ENCODE results near the gene CFAP97D2.
"Not testable (repeated sequence)": the region's sequence is repeated elsewhere in the genome, so short reads cannot be mapped to it uniquely, and the experiment has no call there.

The CFAP97D2 gene

DNA sequence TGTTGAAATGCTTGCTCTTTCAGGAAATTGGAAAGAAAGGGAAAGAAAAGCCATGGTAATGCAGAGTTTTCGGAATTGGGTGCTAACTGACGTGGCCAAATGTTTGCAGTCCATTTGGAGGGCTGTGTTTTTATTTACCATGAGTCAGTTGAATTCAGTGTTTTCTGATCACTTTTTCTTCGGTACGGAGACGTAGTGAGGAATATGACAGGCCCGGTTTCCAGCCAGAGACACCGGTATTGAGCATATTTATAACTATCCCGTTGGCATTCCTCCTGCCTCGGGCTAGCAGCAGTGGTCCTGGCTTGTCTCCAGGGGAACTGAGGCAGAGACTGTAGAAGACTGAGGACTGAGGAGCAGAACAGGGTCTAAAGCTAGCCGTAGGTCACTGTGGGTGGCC is 56.6 kb downstream of the CFAP97D2 start:
- DNase-seq (ENCODE audit: low spot score) = no peak

DNA sequence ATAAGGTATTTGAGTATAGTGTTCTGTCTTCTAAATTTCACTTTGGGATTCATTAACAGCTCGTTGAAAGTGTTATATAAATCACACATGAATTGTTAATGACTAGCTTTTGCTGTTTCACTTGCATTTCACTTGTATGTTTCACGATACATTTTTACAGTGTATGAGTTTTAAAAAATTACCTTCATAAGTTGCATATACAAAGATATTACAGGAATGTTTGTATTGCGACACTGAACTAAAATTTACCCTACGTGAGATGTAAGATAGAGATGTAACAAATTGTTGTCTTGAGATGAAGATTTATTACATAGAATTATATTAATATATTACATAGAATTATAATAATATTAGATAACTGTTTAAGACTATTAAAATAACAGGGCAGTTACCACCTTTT is 57.2 kb downstream of the CFAP97D2 start:
- DNase-seq (ENCODE audit: low spot score) = no peak

DNA sequence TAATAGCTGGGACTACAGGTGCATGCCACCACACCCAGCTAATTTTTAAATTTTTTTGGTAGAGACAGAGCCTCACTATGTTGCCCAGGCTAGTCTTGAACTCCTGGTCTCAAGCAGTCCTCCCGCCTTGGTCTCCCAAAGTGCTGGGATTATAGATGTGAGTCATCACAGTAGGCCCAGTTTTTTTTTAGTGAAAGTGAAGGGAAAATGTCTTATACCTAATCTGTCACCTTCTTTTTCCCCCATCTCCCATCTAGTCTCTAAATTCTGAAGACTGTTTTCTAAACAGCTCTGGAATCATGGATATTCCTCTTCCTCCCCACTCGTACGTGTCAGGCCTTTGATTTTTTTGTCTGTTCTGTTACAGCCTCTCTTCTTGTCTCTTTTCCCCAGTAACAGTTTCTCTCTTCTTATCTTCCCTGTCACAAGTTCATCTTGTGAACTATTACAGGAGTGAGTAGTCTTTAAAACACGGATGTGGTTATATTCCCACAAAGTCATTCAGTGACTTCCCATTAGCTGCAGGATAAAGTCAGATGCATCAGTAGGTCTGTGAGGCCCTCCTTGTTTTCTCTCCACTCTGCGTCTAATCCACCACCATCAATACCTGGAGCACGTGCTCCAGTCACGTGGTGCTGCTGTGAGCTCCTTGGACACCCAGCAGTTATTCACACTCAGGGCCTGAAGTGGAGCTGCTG is 58.5 kb downstream of the CFAP97D2 start:
- DNase-seq (ENCODE audit: low spot score) = no peak

DNA sequence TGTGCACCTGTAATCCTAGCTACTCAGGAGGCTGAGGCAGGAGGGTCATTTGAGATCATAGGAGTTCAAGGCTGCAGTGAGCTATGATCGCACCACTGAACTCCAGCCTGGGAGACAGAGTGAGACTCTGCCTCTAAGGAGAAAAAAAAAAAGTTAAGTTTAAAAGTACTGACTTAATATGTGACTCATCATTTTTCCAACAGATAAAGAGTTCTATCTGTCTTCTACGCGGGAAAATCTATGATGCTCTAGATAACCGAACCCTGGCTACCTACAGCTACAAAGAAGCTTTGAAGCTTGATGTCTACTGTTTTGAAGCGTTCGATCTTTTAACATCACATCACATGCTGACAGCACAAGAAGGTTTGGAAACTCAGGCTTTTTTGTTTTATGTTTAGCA is 62.9 kb downstream of the CFAP97D2 start:
- DNase-seq (ENCODE audit: low spot score) = no peak

DNA sequence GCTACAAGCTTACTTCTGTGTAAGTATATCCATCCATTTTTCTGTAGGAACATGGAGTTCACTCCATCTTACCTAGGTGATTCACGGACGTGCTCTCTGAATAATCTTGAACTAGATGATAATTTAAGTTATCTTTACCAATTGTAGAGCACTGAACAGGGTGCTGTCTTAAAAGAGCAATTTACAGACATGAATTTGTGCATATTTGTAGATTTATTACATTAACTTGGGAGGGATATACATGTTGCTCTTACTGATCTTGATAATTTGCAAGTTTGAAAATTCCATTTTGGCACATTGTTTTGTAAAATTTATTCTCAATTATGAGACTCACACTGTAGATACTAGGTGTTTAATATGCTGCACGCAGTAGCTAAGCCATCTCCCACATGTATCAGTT is 64.9 kb downstream of the CFAP97D2 start:
- DNase-seq (ENCODE audit: low spot score) = no peak

DNA sequence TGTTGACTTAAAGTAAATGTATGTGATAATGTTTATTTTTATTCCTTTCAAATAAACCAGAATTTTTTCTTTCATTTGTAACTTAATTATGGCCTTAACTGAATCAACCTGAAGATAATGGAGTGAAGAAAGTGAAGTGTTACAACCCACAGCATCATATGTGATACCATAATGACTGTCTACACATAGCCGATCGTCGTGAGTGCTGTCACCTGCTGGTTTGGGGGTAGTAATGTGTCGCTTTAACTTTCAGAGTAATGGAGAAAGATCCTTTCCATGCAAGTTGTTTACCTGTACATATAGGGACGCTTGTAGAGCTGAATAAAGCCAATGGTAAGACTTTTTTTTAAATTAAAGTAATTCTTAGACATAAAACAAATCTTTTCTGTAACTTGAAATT is 65.6 kb downstream of the CFAP97D2 start:
- no peak for DNase-seq (ENCODE audit: low spot score)

DNA sequence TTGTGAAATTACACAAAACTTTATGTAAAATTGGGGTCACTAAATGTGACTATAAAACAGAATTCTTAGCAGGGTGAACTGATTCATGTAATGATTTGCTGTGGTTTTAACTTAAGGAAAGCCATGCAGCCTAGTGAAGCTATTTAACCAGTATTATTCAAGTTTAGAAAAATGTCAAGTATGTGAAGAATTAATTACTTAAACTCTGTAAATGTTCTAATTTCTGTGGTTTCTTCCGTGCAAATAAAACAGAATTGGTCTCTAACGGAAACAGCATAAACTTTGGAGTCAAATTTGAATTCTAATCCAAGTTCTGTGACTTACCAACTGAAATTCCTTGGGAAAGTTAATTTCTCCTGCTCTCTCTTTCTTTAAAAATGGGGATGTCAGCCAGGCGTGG is 69.0 kb downstream of the CFAP97D2 start:
- DNase-seq (ENCODE audit: low spot score) = no peak

DNA sequence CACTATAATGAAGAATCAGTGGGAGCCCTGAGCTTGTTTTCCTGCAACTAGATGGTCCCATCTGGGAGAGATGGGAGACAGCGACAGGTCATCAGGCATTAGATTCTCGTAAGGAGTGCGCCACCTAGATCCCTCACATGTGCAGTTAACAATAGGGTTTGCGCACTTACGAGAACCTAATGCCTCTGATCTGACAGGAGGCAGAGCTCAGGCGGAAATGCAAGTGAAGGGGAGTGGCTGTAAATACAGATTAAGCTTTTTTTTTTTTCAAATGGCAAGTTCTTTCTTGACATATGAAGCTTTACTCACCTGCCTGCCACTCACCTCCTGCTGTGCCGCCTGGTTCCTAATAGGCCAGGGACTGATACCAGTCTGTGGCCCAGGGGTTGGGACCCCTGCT is 70.0 kb downstream of the CFAP97D2 start:
- no peak for DNase-seq (ENCODE audit: low spot score)

DNA sequence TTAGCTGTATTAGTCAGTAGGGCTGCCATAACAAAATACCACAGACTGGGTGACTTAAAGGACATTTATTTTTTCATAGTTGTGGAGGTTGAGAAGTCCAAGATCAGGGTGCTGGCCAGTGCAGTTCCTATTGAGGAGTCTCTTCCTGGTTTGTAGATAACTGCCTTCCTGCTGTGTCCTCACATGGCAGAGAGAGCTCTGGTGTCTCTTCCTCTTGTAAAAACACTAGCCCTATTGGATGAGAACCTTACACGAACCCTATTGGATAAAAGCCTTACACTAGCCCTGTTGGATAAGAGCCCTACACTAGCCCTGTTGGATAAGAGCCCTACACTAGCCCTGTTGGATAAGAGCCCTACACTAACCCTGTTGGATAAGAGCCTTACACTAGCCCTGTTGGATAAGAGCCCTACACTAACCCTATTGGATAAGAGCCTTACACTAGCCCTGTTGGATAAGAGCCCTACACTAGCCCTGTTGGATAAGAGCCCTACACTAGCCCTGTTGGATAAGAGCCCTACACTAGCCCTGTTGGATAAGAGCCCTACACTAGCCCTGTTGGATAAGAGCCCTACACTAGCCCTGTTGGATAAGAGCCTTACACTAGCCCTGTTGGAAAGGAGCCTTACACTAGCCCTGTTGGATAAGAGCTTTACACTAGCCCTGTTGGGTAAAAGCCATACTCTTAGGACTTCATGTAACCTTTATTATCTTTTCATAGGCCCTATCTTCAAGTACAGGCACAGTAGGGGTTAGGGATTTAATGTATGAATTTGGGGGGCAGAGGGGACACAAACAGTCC is 72.8 kb downstream of the CFAP97D2 start:
- DNase-seq (ENCODE audit: low spot score) = not testable (repeated sequence)

DNA sequence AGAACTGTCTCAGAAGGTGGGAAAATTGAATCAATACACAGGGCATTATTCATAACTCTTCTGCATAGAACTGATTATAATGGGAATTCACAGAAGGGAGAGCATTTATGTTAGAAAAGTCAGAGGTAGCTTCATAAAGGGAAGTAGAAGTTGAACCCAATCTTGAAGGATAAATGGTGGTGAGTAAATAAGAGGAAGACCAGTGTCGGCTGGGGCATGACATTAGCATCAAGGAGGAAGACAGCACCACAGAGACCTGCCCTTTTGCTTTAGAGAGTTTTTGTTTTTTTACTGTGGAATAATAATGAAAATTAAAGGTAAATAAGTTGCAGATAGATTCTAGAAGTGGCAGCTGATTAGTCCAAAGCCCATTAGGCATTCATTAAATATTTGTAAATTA is 77.5 kb downstream of the CFAP97D2 start:
- no peak for DNase-seq (ENCODE audit: low spot score)

DNA sequence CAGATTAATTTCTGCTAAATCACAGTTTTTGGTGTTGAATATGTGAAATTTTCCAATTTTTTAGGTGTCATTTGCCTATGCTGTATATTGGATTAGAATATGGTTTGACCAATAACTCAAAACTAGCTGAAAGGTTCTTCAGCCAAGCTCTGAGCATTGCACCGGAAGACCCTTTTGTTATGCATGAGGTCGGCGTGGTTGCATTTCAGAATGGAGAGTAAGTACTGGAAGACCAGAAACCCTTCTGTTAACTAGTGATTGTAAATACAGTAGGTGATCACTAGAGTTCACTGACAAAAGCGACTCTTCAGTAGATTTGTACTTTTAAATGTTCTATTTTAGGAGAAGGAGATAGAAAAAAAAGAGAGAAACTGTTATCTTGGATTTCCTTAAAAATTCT is 78.0 kb downstream of the CFAP97D2 start:
- DNase-seq (ENCODE audit: low spot score) = no peak

DNA sequence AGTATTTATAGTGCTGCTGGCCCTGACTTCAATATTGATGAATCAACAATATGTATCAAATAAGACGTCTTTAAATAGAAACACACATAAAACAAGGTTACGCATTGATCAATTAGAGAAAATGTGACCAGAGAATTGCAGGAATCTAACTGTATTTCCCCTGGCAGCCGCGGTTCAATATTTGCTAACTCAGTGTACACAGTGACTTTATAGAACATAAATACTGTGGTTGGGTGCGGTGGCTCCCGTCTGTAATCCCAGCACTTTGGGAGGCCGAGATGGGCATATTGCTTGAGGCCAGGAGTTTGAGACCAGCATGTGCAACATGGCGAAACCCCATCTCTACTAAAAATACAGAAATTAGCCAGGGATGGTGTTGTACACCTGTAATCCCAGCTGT is 79.5 kb downstream of the CFAP97D2 start:
- DNase-seq (ENCODE audit: low spot score) = no peak

DNA sequence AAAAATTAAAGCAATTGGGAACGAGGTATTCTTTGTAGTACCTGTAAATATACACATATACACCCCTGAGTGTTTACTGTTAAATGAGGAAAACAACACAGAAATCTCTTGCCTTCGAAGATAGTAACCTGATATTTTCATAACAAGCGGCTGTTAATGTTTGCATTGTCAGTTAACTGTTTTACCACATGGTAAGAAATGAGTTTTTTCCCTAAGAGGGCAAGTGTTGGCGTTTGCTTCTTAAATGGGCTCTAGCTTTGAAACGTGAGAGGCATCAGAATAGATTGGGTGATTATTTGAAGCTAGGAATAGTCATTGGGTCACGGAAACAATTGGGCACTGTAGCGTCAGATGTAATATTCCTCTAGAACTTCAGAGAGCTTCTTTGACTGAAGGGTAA is 80.3 kb downstream of the CFAP97D2 start:
- DNase-seq (ENCODE audit: low spot score) = no peak

DNA sequence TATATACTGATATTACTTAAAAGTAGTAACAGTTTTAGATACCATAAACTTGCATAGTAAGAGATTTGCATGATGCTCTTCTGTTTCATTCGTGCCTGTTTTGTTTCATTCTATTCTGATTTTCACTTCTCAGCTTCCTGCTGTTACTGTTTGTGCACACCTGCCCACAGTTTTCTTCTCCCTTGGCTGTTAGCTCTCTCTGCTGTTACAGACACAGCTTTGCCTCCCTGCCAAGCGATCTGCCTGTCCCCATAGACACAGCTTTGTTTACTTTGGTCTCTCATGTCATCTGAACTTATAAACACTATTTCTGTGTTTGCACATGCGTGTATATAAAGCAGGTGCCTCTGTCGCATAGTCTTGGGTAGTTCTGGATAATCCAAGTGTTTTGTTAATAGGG is 80.9 kb downstream of the CFAP97D2 start:
- no peak for DNase-seq (ENCODE audit: low spot score)

DNA sequence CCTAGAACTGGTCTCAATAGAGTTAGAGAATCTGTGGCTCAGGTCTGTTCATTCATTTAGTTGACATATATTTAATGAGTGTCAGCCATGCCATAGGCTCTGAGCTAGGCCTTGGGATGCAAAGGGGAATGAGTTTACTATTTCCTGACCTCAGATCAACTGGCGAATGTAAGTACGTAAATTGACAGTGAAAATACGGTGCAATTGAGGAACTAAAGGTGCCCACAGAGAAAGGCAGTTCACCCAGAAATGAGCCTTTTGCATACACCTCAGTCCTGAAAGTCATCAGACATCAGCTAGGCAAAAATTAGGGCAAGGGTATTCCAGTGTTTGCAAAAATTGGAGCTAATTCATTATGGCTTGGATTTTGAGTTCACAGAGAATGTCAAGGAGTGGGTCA is 81.8 kb downstream of the CFAP97D2 start:
- DNase-seq (ENCODE audit: low spot score) = no peak

DNA sequence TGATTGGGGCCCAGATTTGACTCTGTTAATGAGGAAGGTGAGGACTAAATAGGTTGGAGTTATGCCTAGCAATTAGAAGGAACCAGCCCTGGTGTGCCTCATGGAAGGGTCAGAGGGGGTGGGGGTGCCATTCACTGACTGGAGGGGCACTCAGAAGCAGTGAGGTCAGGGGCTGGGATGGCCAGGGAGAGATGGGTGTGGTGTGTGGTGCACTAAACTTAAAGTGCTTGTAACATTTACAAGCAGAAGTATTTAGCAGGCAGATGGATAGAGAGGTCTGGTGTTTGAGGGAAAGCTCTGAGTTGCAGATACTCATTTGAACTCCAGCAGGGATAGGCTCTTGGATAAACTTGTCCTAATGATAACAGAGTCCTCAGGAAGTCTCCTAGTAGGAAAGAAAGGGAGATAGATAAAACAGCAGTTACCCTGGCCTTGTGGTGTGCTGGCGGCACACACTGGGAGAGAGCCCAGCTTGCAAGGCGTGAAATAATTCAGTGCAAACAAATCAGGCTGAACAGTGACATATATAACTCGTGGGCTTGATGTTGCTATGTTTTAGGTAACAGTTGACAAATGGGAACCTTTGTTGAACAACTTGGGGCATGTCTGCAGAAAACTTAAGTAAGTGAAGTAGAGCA is 82.4 kb downstream of the CFAP97D2 start:
- no peak for DNase-seq (ENCODE audit: low spot score)

DNA sequence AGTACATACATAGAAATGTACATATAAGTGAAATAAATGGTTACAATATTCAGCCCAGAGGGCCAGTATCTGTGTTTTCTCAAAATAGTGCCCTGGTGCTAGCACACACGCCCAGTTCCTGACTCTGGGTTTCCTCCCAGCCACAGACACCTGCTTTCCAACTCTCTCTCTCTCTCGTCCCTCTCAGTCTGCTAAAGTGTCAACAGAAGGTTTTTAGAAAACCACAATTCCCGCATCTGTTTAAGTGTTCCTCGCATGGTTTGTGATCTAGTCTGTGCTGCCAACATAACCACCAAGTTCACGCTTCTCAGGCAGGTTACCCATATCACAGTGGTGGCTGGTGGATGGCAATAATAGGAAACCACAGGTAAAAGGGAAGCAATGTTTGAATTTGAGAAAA is 84.5 kb downstream of the CFAP97D2 start:
- DNase-seq (ENCODE audit: low spot score) = no peak

DNA sequence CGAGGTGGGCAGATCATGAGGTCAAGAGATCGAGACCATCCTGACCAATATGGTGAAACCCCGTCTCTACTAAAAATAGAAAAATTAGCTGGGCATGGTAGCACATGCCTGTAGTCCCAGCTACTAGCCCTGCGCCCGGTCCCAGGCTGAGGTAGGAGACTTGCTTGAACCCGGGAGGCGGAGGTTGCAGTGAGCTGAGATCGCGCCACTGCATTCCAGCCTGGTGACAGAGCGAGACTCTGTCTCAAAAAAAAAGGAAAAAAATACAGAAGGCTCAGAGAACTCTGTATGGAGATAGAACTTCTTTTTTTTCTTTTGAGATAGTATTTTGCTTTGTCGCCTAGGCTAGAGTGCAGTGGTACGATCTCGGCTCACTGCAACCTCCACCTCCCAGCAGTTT is 85.3 kb downstream of the CFAP97D2 start:
- DNase-seq (ENCODE audit: low spot score) = not testable (repeated sequence)

DNA sequence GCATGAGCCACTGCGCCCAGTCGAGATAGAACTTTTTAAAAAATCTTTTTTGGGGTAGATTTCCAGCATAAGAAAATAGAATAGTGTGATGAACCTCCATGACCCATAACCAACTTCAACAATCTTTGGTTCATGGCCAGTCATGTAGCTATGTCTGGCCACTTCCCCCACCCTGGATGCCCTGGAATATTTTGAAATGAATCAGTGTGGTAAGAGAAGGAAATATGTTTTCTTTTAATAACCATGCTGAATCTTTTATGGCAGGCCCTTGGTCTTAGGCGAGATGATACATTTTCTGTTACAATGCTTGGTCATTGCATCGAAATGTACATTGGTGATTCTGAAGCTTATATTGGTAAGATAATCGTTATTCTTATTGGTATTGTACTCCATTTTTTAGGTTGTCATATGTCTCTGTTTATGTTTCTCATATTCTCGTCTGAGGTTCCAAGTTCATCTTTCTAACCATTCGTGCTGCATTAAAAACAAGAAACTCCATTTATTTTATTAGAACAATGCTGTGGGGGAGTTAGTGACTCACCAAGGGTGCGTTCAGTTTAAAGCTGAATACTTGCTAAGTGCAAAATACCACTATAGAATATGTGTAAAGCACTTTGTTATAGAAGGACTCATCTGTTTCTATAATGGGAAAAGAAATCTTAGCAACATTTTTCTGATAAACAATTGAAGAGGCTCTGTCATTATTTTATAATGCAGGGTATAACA is 86.0 kb downstream of the CFAP97D2 start:
- no peak for DNase-seq (ENCODE audit: low spot score)

DNA sequence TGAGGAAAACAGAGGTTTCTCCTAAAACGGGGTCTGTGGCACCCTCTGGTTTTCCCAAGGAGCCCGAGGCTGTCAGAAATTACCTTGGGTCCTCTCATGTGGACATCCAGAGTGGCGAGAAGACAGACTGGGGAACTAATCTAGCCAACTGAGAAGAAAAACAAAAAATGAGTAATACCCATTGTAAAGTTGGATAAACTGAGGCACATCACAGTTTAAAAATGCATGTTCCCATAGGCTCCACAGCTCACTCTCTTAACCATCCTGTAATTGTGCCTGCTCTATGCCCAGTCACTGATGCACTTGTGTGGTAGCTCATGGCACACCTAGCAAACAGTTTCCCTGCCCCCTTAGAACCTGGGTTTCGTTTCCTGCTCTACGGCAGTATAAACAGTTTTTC is 87.2 kb downstream of the CFAP97D2 start:
- DNase-seq (ENCODE audit: low spot score) = no peak

DNA sequence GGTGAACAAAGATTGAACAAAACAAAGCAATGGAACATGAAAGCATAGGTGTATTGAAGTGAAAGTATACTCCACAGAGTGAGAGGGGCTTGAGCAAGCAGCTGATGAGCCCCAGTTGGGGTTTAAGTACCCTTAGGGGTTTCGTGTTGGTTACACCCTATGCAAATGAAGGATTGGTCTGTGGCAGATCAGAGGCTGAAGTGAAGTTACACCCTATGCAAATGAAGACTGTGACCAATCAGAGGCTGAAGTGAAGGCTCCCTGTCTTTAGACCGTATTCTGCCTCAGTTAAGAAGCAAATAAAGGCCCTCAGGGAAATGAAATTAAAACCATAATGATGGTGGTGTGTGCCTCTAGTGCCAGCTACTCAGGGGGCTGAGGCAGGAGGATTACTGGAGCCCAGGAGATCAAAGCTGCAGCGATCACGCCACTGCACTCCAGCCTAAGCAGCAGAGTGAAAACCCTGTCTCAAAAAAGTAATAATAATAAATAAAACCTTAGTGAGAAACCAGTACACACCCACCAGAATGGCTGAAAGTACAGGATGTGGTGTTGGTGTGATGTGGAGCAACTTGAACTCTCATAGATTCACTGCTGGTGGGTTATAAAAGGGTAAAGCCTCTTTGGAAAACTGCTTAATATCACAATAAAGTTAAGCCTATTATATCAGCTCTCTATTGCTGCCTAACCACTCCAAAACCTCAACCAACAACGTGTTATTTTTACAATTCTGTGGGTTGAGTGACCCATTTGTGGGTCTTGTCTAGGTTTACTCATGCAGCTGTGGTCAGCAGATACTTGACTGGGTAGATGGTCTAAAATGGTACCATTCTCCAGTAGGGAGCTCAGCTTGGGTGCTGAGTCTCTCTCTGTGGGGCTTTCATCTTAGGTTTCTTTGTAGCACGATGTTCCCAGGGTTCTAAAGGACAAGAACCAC is 89.6 kb downstream of the CFAP97D2 start:
- no peak for DNase-seq (ENCODE audit: low spot score)

Measured in kidney capillary endothelial cell (primary cell).